ENCODE data around the gene TM4SF20.

Gene TM4SF20

GRCh38 chr2:227379095-227379494 is at the start of gene TM4SF20:
Gene TM4SF20, minus strand, starts transcription at chr2:227379306. Its CDS starts 38 bp downstream, at chr2:227379268.
- no peak for DNase-seq (ENCODE audit: low read depth in 2 of 2)

GRCh38 chr2:227428731-227429285 is 49.7 kb upstream of the TM4SF20 start:
- no peak for DNase-seq (ENCODE audit: low read depth in 2 of 2)

GRCh38 chr2:227423656-227424499 is 44.8 kb upstream of the TM4SF20 start:
- DNase-seq (ENCODE audit: low read depth in 2 of 2): no peak

GRCh38 chr2:227420087-227421052 is 41.3 kb upstream of the TM4SF20 start:
- DNase-seq (ENCODE audit: low read depth in 2 of 2): no peak

- no peak for DNase-seq (ENCODE audit: low read depth in 2 of 2)
Measured at GRCh38 chr2:227416701-227417100, 37.6 kb upstream of the TM4SF20 start.

- DNase-seq (ENCODE audit: low read depth in 2 of 2): no peak
Measured at GRCh38 chr2:227415538-227416424, 36.7 kb upstream of the TM4SF20 start.

GRCh38 chr2:227414846-227415245 is 35.7 kb upstream of the TM4SF20 start:
- no peak for DNase-seq (ENCODE audit: low read depth in 2 of 2)

GRCh38 chr2:227413371-227413770 is 34.3 kb upstream of the TM4SF20 start:
- DNase-seq (ENCODE audit: low read depth in 2 of 2): no peak

- no peak for DNase-seq (ENCODE audit: low read depth in 2 of 2)
Measured at GRCh38 chr2:227412877-227413276, 33.8 kb upstream of the TM4SF20 start.

GRCh38 chr2:227411990-227412350 is 32.9 kb upstream of the TM4SF20 start:
- no peak for DNase-seq (ENCODE audit: low read depth in 2 of 2)

GRCh38 chr2:227411320-227411989 is 32.3 kb upstream of the TM4SF20 start:
- DNase-seq (ENCODE audit: low read depth in 2 of 2): peak; percentile 58 to 59

- DNase-seq (ENCODE audit: low read depth in 2 of 2): no peak
Measured at GRCh38 chr2:227410191-227410590, 31.1 kb upstream of the TM4SF20 start.

GRCh38 chr2:227407591-227408151 is 28.6 kb upstream of the TM4SF20 start:
- no peak for DNase-seq (ENCODE audit: low read depth in 2 of 2)

- DNase-seq (ENCODE audit: low read depth in 2 of 2): no peak
Measured at GRCh38 chr2:227406177-227407031, 27.3 kb upstream of the TM4SF20 start.

- DNase-seq (ENCODE audit: low read depth in 2 of 2): no peak
Measured at GRCh38 chr2:227404585-227405271, 25.6 kb upstream of the TM4SF20 start.

- DNase-seq (ENCODE audit: low read depth in 2 of 2): no peak
Measured at GRCh38 chr2:227402959-227403358, 23.9 kb upstream of the TM4SF20 start.

GRCh38 chr2:227402321-227402720 is 23.2 kb upstream of the TM4SF20 start:
- no peak for DNase-seq (ENCODE audit: low read depth in 2 of 2)

- DNase-seq (ENCODE audit: low read depth in 2 of 2): no peak
Measured at GRCh38 chr2:227401550-227401949, 22.4 kb upstream of the TM4SF20 start.
